GM12878 (cell line): ENCODE data around the gene CSNK2A1. TPM values are rescaled to one million over a fixed set of nuclear protein-coding genes. Genes with fewer than 3 reads are reported as not detected.

Source experiments
- ATAC-seq: fragments of 200-7000 bp; cut with Tn5 transposase; 3 replicates; pipeline ENCODE4 v1.9.1; 2020; ENCODE audit warnings: mild to moderate bottlenecking, moderate library complexity
- BruUV-seq: library from RNA; stranded (reverse); fragments of 400-500 nt; replicated peaks from 2 replicates; lab custom pipeline; 2021; lab: Mats Ljungman, UMichigan
- CTCF ChIA-PET: fragments of 300-600 bp; sonication (Branson Sonifier 250); formaldehyde crosslinking; extraction: SDS; loops from one replicate; lab custom pipeline; 2021; ENCODE audit warnings: inconsistent platforms; lab: Yijun Ruan, JAX
- POLR2A ChIA-PET: fragments of 350-600 bp; formaldehyde crosslinking; extraction: SDS; loops from one replicate; lab custom pipeline; 2021; ENCODE audit warnings: inconsistent platforms; lab: Charles Lee
- RAD21 ChIA-PET: fragments of 300-600 bp; sonication (Branson Sonifier 250); formaldehyde crosslinking; loops from one replicate; lab custom pipeline; 2023; ENCODE audit warnings: antibody characterized with exemption; ENCODE audit not compliant: unreplicated experiment; lab: Charles Lee
- SMC1A ChIA-PET: fragments of 300-600 bp; sonication (Branson Sonifier 250); formaldehyde crosslinking; loops from one replicate; lab custom pipeline; 2023; ENCODE audit not compliant: unreplicated experiment, uncharacterized antibody; lab: Charles Lee
- DNase-seq: peaks from one replicate; pipeline ENCODE4 v3.0.0-alpha.2; 2011; ENCODE audit warnings: low read depth, low spot score
- FAIRE-seq: peaks from 3 replicates; lab custom pipeline; 2011; peaks lifted over from hg19 to GRCh38; lab: Jason Lieb, UNC
- H2AFZ ChIP-seq: 2 replicates; pipeline ENCODE4 v1.6.0; 2011; ENCODE audit warnings: low read depth, low read length, control low read depth; ENCODE audit not compliant: control insufficient read depth
- H3K27ac ChIP-seq: 2 replicates; pipeline ENCODE4 v1.5.1; 2011; ENCODE audit warnings: control low read depth; ENCODE audit not compliant: control insufficient read depth, insufficient read depth
- H3K27me3 ChIP-seq, 2 experiments: replicated peaks in 1 of 2; 2 replicates each; pipeline versions ENCODE4 v1.6.0 to v1.6.1; 2011; ENCODE audit warnings: low read length in 1 of 2; ENCODE audit not compliant: control insufficient read depth in 2 of 2, insufficient read depth in 2 of 2
- H3K36me3 ChIP-seq, 2 experiments: 2 replicates each; pipeline ENCODE4 v1.5.1; 2011; ENCODE audit warnings: low read length in 1 of 2; ENCODE audit not compliant: control insufficient read depth in 2 of 2, insufficient read depth in 2 of 2
- H3K4me1 ChIP-seq: 2 replicates; pipeline ENCODE4 v1.6.1; 2011; ENCODE audit warnings: mild to moderate bottlenecking, low read length, moderate library complexity, mixed read lengths; ENCODE audit not compliant: control insufficient read depth, insufficient read depth
- H3K4me2 ChIP-seq: 2 replicates; pipeline ENCODE4 v1.6.0; 2011; ENCODE audit warnings: control low read depth; ENCODE audit not compliant: control insufficient read depth, insufficient read depth
- H3K4me3 ChIP-seq: fragments of 200-600 bp; sonication (generic); 2 replicates; pipeline ENCODE4 v1.5.1; 2016
- H3K79me2 ChIP-seq: 2 replicates; pipeline ENCODE4 v1.6.0; 2011; ENCODE audit warnings: low read length; ENCODE audit not compliant: control insufficient read depth, insufficient read depth
- H3K9ac ChIP-seq: 2 replicates; pipeline ENCODE4 v1.8.0; 2011; ENCODE audit warnings: low read length, control low read depth, mixed read lengths; ENCODE audit not compliant: control insufficient read depth, insufficient read depth
- H3K9me3 ChIP-seq: replicated peaks from 3 replicates; pipeline ENCODE4 v1.5.1; 2011; ENCODE audit warnings: mild to moderate bottlenecking, low read length; ENCODE audit not compliant: control insufficient read depth, insufficient read depth
- H4K20me1 ChIP-seq: 2 replicates; pipeline ENCODE4 v1.6.0; 2011; ENCODE audit not compliant: control insufficient read depth, insufficient read depth
- CTCF ChIP-seq, 3 experiments: IDR thresholded peaks in 2 of 3; conservative IDR thresholded peaks in 1 of 3; 2 replicates each; pipeline ENCODE4 v1.5.1; 2011; ENCODE audit warnings: low read depth in 3 of 3, low read length in 3 of 3, mild to moderate bottlenecking in 3 of 3, control low read depth in 2 of 3, moderate library complexity in 2 of 3, inconsistent platforms in 1 of 3, mixed read lengths in 1 of 3; ENCODE audit not compliant: control insufficient read depth in 2 of 3, insufficient read depth in 1 of 3; ENCODE audit errors: extremely low read depth in 1 of 3
- IRF4 ChIP-seq: IDR thresholded peaks from 2 replicates; pipeline ENCODE4 v1.6.1; 2011; ENCODE audit warnings: low read depth, low read length
- NFYB ChIP-seq: IDR thresholded peaks from 2 replicates; pipeline ENCODE4 v1.6.1; 2011; ENCODE audit warnings: low read depth, mild to moderate bottlenecking, low read length, improper control_type of control experiment, moderate library complexity; ENCODE audit not compliant: insufficient read depth
- NR2C1 ChIP-seq: fragments of 450-650 bp; IDR thresholded peaks from 2 replicates; pipeline ENCODE4 v1.6.1; 2017; ENCODE audit warnings: antibody characterized with exemption, mild to moderate bottlenecking, moderate library complexity
- RAD51 ChIP-seq: fragments of 450-650 bp; IDR thresholded peaks from 2 replicates; pipeline ENCODE4 v1.6.1; 2016; ENCODE audit warnings: moderate library complexity, mild to moderate bottlenecking, inconsistent platforms
- RELB ChIP-seq: fragments of 450-650 bp; IDR thresholded peaks from 2 replicates; pipeline ENCODE4 v1.6.1; 2017; ENCODE audit warnings: low read depth, mild to moderate bottlenecking, moderate library complexity
- STAT1 ChIP-seq: fragments of 450-650 bp; conservative IDR thresholded peaks from 2 replicates; pipeline ENCODE4 v1.6.1; 2014; ENCODE audit warnings: antibody characterized with exemption, mild to moderate bottlenecking
- TAF1 ChIP-seq: IDR thresholded peaks from 2 replicates; pipeline ENCODE4 v1.6.1; 2011; ENCODE audit warnings: mild to moderate bottlenecking, low read depth, low read length, borderline replicate concordance
- USF1 ChIP-seq: IDR thresholded peaks from 2 replicates; pipeline ENCODE4 v1.6.1; 2011; ENCODE audit warnings: borderline replicate concordance, low read depth, mild to moderate bottlenecking, moderate library complexity, mixed read lengths, low read length; ENCODE audit not compliant: insufficient read depth; ENCODE audit errors: extremely low read length
- YY1 ChIP-seq: IDR thresholded peaks from 2 replicates; pipeline ENCODE4 v1.6.1; 2011; ENCODE audit warnings: low read depth, mild to moderate bottlenecking, low read length
- ZBED1 ChIP-seq: IDR thresholded peaks from 2 replicates; pipeline ENCODE4 v1.6.1; 2016; ENCODE audit warnings: borderline replicate concordance
- ZSCAN29 ChIP-seq: fragments of 450-650 bp; IDR thresholded peaks from 2 replicates; pipeline ENCODE4 v1.6.1; 2017; ENCODE audit warnings: mild to moderate bottlenecking, moderate library complexity
- WGBS: methylation state at CpG from one replicate; pipeline ENCODE4 v1.1.6; 2016; ENCODE audit warnings: low lambda C conversion rate; ENCODE audit not compliant: insufficient replicate concordance, insufficient coverage; ENCODE audit errors: missing lambda C conversion rate; 5-methylcytosine and 5-hydroxymethylcytosine counted together
- in situ Hi-C: fragments of 300-500 bp; cut with MboI; formaldehyde crosslinking; loops from 9 replicates; pipeline ENCODE4 v1.14.3; 2018; ENCODE audit warnings: mixed read lengths
- intact Hi-C: fragments of 100-400 bp; cut with micrococcal nuclease; formaldehyde crosslinking; loops from one replicate; pipeline ENCODE4 v1.14.2; 2022; ENCODE audit not compliant: unreplicated experiment
- polyA plus RNA-seq, 11 experiments: library from polyadenylated mRNA; depleted of rRNA in 4 of 11; unstranded in 6 of 11; stranded (reverse) in 5 of 11; fragments of >200 nt; fragmentation: Nextera tagmentation in 4 of 11; fragmentation: Illumina TruSeq in 1 of 11; extraction: Ambion mirVana in 4 of 11; extraction: Trizol in 1 of 11; gene quantifications; 1 replicate in 1 of 11; 2 replicates in 10 of 11; pipeline versions ENCODE4 v1.2.1 to v1.2.3, GENCODE V29; 2011 to 2016; ENCODE audit warnings: inconsistent platforms in 2 of 11, missing spikeins in 2 of 11, low read depth in 1 of 11
- total RNA-seq, 4 experiments: library from RNA; depleted of rRNA in 3 of 4; stranded (reverse); fragments of >200 nt in 3 of 4; fragmentation: Illumina TruSeq in 1 of 4; extraction: Trizol in 1 of 4; gene quantifications; 2 replicates each; pipeline versions ENCODE4 v1.2.1 to v1.2.3, GENCODE V29; 2013 to 2021

Gene CSNK2A1
- total and polyA plus RNA-seq, 10 of the 15 experiments (the other 5 are each of a cell fraction or from before 2014, with no cell fraction given) = 47.6 to 199 (median 95.0) TPM

GRCh38 chr20:533526-533925 is 10.1 kb downstream of the CSNK2A1 start:
- no peak overlapping the region for H2AFZ ChIP-seq
- in situ Hi-C loops (no loop called here), intact Hi-C loops (no loop called here)
- H3K79me2 ChIP-seq = peaks cover 92% of the 10 kb centered on the region
- RAD21 ChIA-PET = no interaction called here
- WGBS = 69% methylated on average over 5 of the region's 5 CpGs
- POLR2A ChIA-PET = interaction anchor here (1.2 kb wide), 1 partner anchor 10 kb away, joined by 3 read pairs; the partner anchor contains the start of gene CSNK2A1
- no peak overlapping the region for H3K27ac ChIP-seq
- no peaks in the 10 kb centered on the region; the same call in 2 of the 3 replicates for H3K9me3 ChIP-seq
- DNase-seq = no peak
- no peak overlapping the region for H3K4me3 ChIP-seq
- H3K27me3 ChIP-seq = no peaks in the 10 kb centered on the region
- H3K4me2 ChIP-seq = no peak overlapping the region
- CTCF ChIA-PET = interaction anchor here (1.3 kb wide), 1 partner anchor 112 kb away, joined by 3 read pairs; no protein-coding TSS in a partner anchor
- H3K36me3 ChIP-seq = peaks cover 0 to 7% of the 10 kb centered on the region in 2 experiments; a peak in 2 of 4 replicates
- TF ChIP-seq USF1 = no peak
- TF ChIP-seq STAT1 = no peak
- TF ChIP-seq RAD51 = no peak
- TF ChIP-seq NFYB = no peak
- TF ChIP-seq IRF4 = no peak
- TF ChIP-seq TAF1 = no peak
- TF ChIP-seq NR2C1 = no peak
- TF ChIP-seq ZBED1 = no peak
- no peak for TF ChIP-seq CTCF (IDR thresholded peaks at IDR 0.05 in 2 of 3, conservative IDR thresholded peaks at IDR 0.05 in 1 of 3; ENCODE audit: control insufficient read depth in 2 of 3, extremely low read depth in 1 of 3, insufficient read depth in 1 of 3, low read depth in 3 of 3, low read length in 3 of 3)
- no peak for TF ChIP-seq ZSCAN29
- no peak for TF ChIP-seq RELB
- no peak for TF ChIP-seq YY1
- FAIRE-seq = no peak
- peaks cover 7% of the 10 kb centered on the region for H4K20me1 ChIP-seq
- SMC1A ChIA-PET = no interaction called here
- no TSS peak for BruUV-seq
- no peak for ATAC-seq
- peaks cover 16% of the 10 kb centered on the region for H3K4me1 ChIP-seq
- no peak overlapping the region for H3K9ac ChIP-seq
